Epithelial cell of proximal tubule (primary cell): ENCODE measurements around the gene NRXN3. TPM values are rescaled to one million over a fixed set of nuclear protein-coding genes. Genes with fewer than 3 reads are reported as not detected.

ENCODE experiments used
- DNase-seq: peaks from one replicate; pipeline ENCODE4 v3.0.0-alpha.2; 2011; ENCODE audit warnings: low read depth
- H3K4me3 ChIP-seq: 2 replicates; pipeline ENCODE4 v1.5.1; 2011; ENCODE audit warnings: low read depth, mild to moderate bottlenecking, low read length
- CTCF ChIP-seq: conservative IDR thresholded peaks from 2 replicates; pipeline ENCODE4 v1.5.1; 2012; ENCODE audit warnings: low read depth, mild to moderate bottlenecking, low read length
- total RNA-seq: library from RNA; depleted of rRNA; stranded (reverse); fragments of >200 nt; gene quantifications from 2 replicates; pipeline ENCODE4 v1.2.3, GENCODE V29; 2015

The NRXN3 gene
- total RNA-seq, 1 donor from 2014 or later, result 1.2 TPM

- no peak for TF ChIP-seq CTCF
- no peak overlapping the region for H3K4me3 ChIP-seq
- no peak for DNase-seq
Measured at GRCh38 chr14:78798757-78799156, 628.6 kb downstream of the NRXN3 start.

- no peak for DNase-seq
- no peak for TF ChIP-seq CTCF
- H3K4me3 ChIP-seq, result no peak overlapping the region
Measured at GRCh38 chr14:78805570-78805969, 635.4 kb downstream of the NRXN3 start.

- TF ChIP-seq CTCF, result no peak
- DNase-seq, result no peak
- H3K4me3 ChIP-seq, result no peak overlapping the region
Measured at GRCh38 chr14:78823035-78823434, 652.9 kb downstream of the NRXN3 start.

DNA sequence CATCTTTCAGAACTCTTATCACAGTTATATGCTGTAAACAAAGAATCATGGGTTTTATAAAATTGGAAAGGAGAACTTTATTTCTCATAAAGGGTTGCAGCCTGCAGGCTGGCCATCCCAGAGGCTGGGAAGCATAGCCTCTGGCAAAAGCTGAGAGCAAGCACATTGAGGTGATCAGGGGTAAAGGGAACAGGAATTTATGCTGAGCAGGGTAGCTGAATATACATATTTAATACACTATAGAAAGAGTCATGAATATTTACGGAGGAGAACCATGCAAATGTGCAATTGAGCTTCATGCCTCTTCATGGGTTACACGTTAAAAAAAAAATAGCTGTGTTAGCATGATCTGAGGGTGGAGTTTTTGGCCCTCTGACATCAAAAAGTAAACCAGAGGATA, 653.3 kb downstream of the NRXN3 start:
- no peak for DNase-seq
- no peak overlapping the region for H3K4me3 ChIP-seq
- TF ChIP-seq CTCF, result no peak

DNA sequence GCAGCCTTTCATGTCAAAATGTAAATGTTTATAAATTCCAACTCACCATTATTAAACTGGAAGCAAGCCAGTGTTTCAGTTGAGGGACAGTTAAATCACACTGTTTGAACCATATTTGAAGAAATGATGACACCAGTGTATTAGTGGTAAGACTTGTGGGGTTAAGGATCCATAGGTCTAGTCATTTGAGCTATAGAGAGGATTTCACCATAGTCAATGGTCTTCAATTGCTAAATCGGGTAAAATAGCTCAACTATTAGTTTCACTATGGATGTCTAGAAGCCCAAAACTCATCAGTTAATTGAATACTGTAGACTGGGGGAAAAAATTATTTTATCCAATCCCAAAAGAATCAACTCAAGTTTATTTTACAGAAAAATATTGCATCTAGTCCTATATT, 659.1 kb downstream of the NRXN3 start:
- no peak for TF ChIP-seq CTCF
- no peak for DNase-seq
- no peak overlapping the region for H3K4me3 ChIP-seq

DNA sequence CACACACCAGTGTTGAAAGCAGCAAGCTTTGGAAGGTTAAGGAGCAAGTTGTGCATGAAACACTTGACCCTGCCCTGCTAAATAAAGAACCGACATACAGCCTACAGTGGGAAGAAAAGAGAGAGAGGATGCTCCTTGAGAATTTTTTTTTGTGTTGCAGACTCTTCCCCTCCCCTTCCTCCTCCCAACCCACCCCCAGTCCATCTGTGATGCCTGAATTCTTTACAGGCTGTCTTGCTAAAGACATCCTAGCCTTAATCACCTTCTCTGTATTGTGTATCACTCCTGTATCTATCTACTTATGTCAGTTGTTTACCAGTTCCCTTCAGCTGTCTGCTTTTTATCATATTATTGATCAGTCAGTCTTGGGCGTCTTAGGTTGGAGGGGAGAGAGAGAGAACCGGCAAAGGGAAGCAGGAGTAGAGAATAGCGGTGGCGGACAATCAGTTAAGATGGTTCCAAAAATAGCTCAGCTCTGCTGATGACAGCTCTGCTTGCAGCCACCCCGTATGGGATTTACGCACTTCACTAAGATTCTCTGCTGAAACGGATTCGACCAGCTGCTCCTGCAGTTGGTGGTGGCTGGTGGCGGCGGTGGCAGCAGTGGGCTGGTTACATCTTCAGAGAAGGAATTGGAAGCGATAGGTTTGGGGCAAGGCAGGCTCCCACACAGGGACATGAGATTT, 664.7 kb downstream of the NRXN3 start:
- TF ChIP-seq CTCF, result no peak
- H3K4me3 ChIP-seq, result no peak overlapping the region

DNA sequence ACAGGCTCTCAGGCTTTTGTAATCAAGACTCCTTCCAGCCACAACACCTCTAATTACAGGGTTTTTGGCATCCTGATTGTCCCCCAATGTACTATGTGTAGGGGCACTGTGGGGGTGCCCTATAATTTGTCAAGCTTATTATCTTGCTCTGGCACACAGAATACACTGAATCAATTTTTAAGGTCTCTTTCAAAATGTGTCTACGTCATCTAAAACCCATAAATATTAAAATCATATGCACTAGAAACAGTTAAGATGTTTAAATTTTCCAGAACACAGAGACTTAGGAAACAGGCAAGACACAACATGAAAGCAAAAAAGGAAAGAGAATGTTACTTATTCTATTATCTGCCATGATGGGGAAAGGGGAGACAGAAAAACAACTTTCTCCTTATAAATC, 665.7 kb downstream of the NRXN3 start:
- DNase-seq, result no peak
- H3K4me3 ChIP-seq, result no peak overlapping the region
- no peak for TF ChIP-seq CTCF

More for the DNA sequence above, 664.7 kb downstream of the NRXN3 start:
- no peak for DNase-seq
